ENCODE results near the gene ROBO4. TPM values are rescaled to one million over a fixed set of nuclear protein-coding genes. Genes with fewer than 3 reads are reported as not detected.

Gene ROBO4
- total RNA-seq, 1 donor from 2014 or later = 0.25 TPM

GRCh38 chr11:124880290-124880611 is 17.4 kb downstream of the ROBO4 start:
- no peak overlapping the region for H3K4me3 Mint-ChIP-seq (ENCODE audit: unreplicated experiment)
- H3K27me3 ChIP-seq (ENCODE audit: insufficient read depth, low read length) = no peaks in the 10 kb centered on the region
- no peaks in the 10 kb centered on the region for H3K36me3 ChIP-seq (ENCODE audit: insufficient read depth, low read length)
- H3K27me3 Mint-ChIP-seq (ENCODE audit: low read depth, unreplicated experiment) = peaks cover 20% of the 10 kb centered on the region
- TF ChIP-seq EZH2 (IDR thresholded peaks at IDR 0.05; ENCODE audit: insufficient read depth, low read length) (no peak), CTCF (IDR thresholded peaks at IDR 0.05; ENCODE audit: insufficient read depth, low read depth, low read length) (no peak)
- H3K9me3 ChIP-seq (ENCODE audit: insufficient read depth, low read depth, low read length) = no peaks in the 10 kb centered on the region
- H3K9me3 Mint-ChIP-seq (ENCODE audit: unreplicated experiment) = peaks cover 4% of the 10 kb centered on the region
- peaks cover 20% of the 10 kb centered on the region for H3K4me1 ChIP-seq (ENCODE audit: insufficient read depth, low read length)
- no peak overlapping the region for H3K9ac ChIP-seq (ENCODE audit: low read length)
- no peak overlapping the region for H3K4me2 ChIP-seq (ENCODE audit: low read length)
- H3K79me2 ChIP-seq (ENCODE audit: insufficient read depth, low read length) = no peaks in the 10 kb centered on the region
- no peak overlapping the region for H3K4me3 ChIP-seq (ENCODE audit: insufficient read depth, low read depth, low read length)
- no peak overlapping the region for H2AFZ ChIP-seq (ENCODE audit: low read depth, low read length)
- peaks cover 11% of the 10 kb centered on the region for H3K4me1 Mint-ChIP-seq (ENCODE audit: low read depth, unreplicated experiment)
- no peak overlapping the region for H3K27ac Mint-ChIP-seq (ENCODE audit: unreplicated experiment)
- peaks cover 2% of the 10 kb centered on the region for H3K36me3 Mint-ChIP-seq (ENCODE audit: low read depth, unreplicated experiment)
- no peaks in the 10 kb centered on the region for H4K20me1 ChIP-seq (ENCODE audit: insufficient read depth, low read length)
- DNase-seq (ENCODE audit: low read depth) (no peak), FAIRE-seq (no peak)
- H3K27ac ChIP-seq (ENCODE audit: low read depth, low read length) = no peak overlapping the region

DNA sequence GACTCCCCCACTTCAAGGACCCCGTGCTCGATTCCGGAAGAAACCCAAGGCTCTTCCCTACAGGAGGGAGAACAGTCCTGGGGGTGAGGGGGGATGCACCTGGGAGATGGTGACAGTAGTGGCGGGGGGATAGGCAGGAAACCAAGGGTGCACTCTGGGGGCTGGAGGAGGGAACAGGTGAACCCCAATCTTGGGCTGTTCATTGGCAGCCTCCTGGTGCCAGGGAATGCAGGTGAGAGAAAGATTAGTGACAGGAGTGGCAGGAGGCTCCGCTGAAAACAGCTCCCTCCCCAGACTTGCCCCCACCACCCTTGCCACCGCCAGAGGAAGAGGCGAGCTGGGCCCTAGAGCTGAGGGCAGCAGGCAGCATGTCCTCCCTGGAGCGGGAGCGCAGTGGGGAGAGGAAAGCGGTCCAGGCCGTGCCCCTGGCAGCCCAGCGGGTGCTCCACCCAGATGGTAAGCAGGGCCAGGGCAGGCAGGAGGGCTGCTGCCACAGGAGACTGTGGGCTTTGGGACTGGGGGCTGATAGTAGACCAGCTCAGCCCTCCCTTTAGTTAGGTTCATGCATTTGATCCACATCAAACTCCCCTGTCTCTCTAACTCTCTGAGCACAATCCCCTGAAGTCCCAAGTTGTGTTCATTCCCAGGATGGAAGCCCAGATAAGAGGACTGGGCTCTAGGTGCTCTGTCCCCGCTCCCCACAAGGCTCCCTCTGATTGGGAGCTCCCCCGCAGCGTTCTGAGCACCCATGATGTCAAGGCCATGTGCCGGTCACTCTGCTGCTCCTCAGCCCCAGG is 18.0 kb downstream of the ROBO4 start:
- H2AFZ ChIP-seq (ENCODE audit: low read depth, low read length) = no peak overlapping the region
- no peak overlapping the region for H3K4me2 ChIP-seq (ENCODE audit: low read length)
- no peak for TF ChIP-seq EZH2 (IDR thresholded peaks at IDR 0.05; ENCODE audit: insufficient read depth, low read length)
- H3K36me3 ChIP-seq (ENCODE audit: insufficient read depth, low read length) = no peaks in the 10 kb centered on the region
- Mint-ChIP-seq H3K4me1 (ENCODE audit: low read depth, unreplicated experiment) (peaks cover 11% of the 10 kb centered on the region), H3K27me3 (ENCODE audit: low read depth, unreplicated experiment) (peaks cover 22% of the 10 kb centered on the region), H3K9me3 (ENCODE audit: unreplicated experiment) (peaks cover 4% of the 10 kb centered on the region), H3K4me3 (ENCODE audit: unreplicated experiment) (no peak overlapping the region), H3K27ac (ENCODE audit: unreplicated experiment) (no peak overlapping the region), H3K36me3 (ENCODE audit: low read depth, unreplicated experiment) (peaks cover 2% of the 10 kb centered on the region)
- no peaks in the 10 kb centered on the region for H3K9me3 ChIP-seq (ENCODE audit: insufficient read depth, low read depth, low read length)
- H3K79me2 ChIP-seq (ENCODE audit: insufficient read depth, low read length) = no peaks in the 10 kb centered on the region
- peaks cover 20% of the 10 kb centered on the region for H3K4me1 ChIP-seq (ENCODE audit: insufficient read depth, low read length)
- FAIRE-seq (no peak), DNase-seq (ENCODE audit: low read depth) (no peak)
- no peak overlapping the region for H3K27ac ChIP-seq (ENCODE audit: low read depth, low read length)
- no peaks in the 10 kb centered on the region for H3K27me3 ChIP-seq (ENCODE audit: insufficient read depth, low read length)
- no peaks in the 10 kb centered on the region for H4K20me1 ChIP-seq (ENCODE audit: insufficient read depth, low read length)
- no peak overlapping the region for H3K4me3 ChIP-seq (ENCODE audit: insufficient read depth, low read depth, low read length)
- H3K9ac ChIP-seq (ENCODE audit: low read length) = no peak overlapping the region

GRCh38 chr11:124878759-124879492 is 18.7 kb downstream of the ROBO4 start:
- Mint-ChIP-seq H3K27ac (ENCODE audit: unreplicated experiment) (no peak overlapping the region), H3K4me1 (ENCODE audit: low read depth, unreplicated experiment) (peaks cover 11% of the 10 kb centered on the region), H3K4me3 (ENCODE audit: unreplicated experiment) (no peak overlapping the region), H3K27me3 (ENCODE audit: low read depth, unreplicated experiment) (peaks cover 29% of the 10 kb centered on the region), H3K36me3 (ENCODE audit: low read depth, unreplicated experiment) (peaks cover 2% of the 10 kb centered on the region), H3K9me3 (ENCODE audit: unreplicated experiment) (peaks cover 4% of the 10 kb centered on the region)
- Histone ChIP-seq H3K9ac (ENCODE audit: low read length) (no peak overlapping the region), H3K4me1 (ENCODE audit: insufficient read depth, low read length) (peaks cover 20% of the 10 kb centered on the region), H3K4me2 (ENCODE audit: low read length) (no peak overlapping the region), H3K79me2 (ENCODE audit: insufficient read depth, low read length) (no peaks in the 10 kb centered on the region), H3K36me3 (ENCODE audit: insufficient read depth, low read length) (no peaks in the 10 kb centered on the region), H4K20me1 (ENCODE audit: insufficient read depth, low read length) (no peaks in the 10 kb centered on the region), H3K27ac (ENCODE audit: low read depth, low read length) (no peak overlapping the region), H3K9me3 (ENCODE audit: insufficient read depth, low read depth, low read length) (no peaks in the 10 kb centered on the region), H3K4me3 (ENCODE audit: insufficient read depth, low read depth, low read length) (no peak overlapping the region), H3K27me3 (ENCODE audit: insufficient read depth, low read length) (no peaks in the 10 kb centered on the region), H2AFZ (ENCODE audit: low read depth, low read length) (no peak overlapping the region)
- no peak for DNase-seq (ENCODE audit: low read depth)
- no peak for FAIRE-seq
- TF ChIP-seq EZH2 (IDR thresholded peaks at IDR 0.05; ENCODE audit: insufficient read depth, low read length) (no peak), CTCF (IDR thresholded peaks at IDR 0.05; ENCODE audit: insufficient read depth, low read depth, low read length) (no peak)
